Hepatocyte (in vitro differentiated cells): Measurements from ENCODE around the gene EGFL7.

Source experiments
- EZH2phosphoT487 ChIP-seq: fragments of 200-600 bp; sonication (generic); IDR thresholded peaks from one replicate; pipeline ENCODE4 v1.6.1; 2018; ENCODE audit warnings: antibody characterized with exemption, mild to moderate bottlenecking, low read depth, moderate library complexity; ENCODE audit not compliant: unreplicated experiment, severe bottlenecking
- TF ChIP-seq, protein P1 (sequence below): fragments of 200-600 bp; sonication (generic); IDR thresholded peaks from 2 replicates; pipeline ENCODE4 v1.5.1; 2016; ENCODE audit warnings: antibody characterized with exemption, mild to moderate bottlenecking; ENCODE audit not compliant: poor library complexity

- TF ChIP-seq, protein P1, sequence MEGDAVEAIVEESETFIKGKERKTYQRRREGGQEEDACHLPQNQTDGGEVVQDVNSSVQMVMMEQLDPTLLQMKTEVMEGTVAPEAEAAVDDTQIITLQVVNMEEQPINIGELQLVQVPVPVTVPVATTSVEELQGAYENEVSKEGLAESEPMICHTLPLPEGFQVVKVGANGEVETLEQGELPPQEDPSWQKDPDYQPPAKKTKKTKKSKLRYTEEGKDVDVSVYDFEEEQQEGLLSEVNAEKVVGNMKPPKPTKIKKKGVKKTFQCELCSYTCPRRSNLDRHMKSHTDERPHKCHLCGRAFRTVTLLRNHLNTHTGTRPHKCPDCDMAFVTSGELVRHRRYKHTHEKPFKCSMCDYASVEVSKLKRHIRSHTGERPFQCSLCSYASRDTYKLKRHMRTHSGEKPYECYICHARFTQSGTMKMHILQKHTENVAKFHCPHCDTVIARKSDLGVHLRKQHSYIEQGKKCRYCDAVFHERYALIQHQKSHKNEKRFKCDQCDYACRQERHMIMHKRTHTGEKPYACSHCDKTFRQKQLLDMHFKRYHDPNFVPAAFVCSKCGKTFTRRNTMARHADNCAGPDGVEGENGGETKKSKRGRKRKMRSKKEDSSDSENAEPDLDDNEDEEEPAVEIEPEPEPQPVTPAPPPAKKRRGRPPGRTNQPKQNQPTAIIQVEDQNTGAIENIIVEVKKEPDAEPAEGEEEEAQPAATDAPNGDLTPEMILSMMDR: no peak
- TF ChIP-seq EZH2phosphoT487: no peak
These were observed 7.1 kb upstream of the EGFL7 start for GRCh38 chr9:136655536-136656182.
